Measurements from ENCODE around the gene HERC6. TPM values are rescaled to one million over a fixed set of nuclear protein-coding genes. Genes with fewer than 3 reads are reported as not detected.

The HERC6 gene
- total and polyA plus RNA-seq, 9 of the 15 experiments (the other 6 are each of a cell fraction or from before 2014, with no cell fraction given) = 0.01 to 0.68 (median 0.15) TPM

DNA sequence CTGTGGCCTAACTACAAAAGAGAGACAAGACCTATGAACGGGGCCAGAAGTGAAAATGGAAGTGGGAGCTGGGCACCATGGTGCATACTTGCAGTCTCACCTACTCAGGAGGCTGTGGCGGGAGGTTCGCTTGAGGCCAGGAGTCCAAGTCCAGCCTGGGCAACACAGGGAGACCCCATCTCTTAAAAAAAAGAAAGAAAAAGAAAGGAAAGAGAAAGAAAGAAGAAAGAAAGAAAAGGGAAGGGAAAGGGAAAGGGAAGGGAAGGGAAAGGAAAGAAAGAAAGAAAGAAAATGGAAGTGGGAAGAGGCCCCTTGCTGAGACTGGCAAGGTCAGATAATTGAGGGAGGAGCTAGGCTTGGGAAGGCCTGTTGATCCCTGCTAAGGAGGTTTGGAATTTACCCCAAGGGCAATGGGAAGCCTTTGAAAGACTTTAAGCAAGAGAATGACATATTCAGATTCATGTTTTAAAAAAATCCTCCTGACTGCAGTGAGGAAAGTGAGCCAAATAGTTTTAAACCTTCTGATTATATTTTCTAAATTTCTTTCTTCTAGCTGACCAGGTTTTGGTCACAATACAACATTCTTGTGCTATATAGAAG, 60.6 kb downstream of the HERC6 start (continued):
- TF ChIP-seq HNRNPLL (IDR thresholded peaks at IDR 0.05; ENCODE audit: low read depth, low read length, poor library complexity, severe bottlenecking) = no peak
- no peak for TF ChIP-seq EGR1 (conservative IDR thresholded peaks at IDR 0.05)
- TF ChIP-seq NR2F6 (CRISPR knock-in tag; IDR thresholded peaks at IDR 0.05) = no peak
- no peak for TF ChIP-seq EP300 (IDR thresholded peaks at IDR 0.05; ENCODE audit: low read length)
- TF ChIP-seq NCOA1 (IDR thresholded peaks at IDR 0.05; ENCODE audit: low read depth) = no peak
- TF ChIP-seq SAFB2 (IDR thresholded peaks at IDR 0.05; ENCODE audit: borderline replicate concordance, low read depth, low read length, severe bottlenecking) = no peak
- no peak for TF ChIP-seq PCBP2 (IDR thresholded peaks at IDR 0.05; ENCODE audit: low read depth, low read length, poor library complexity, severe bottlenecking)
- TF ChIP-seq TBL1XR1 (IDR thresholded peaks at IDR 0.05; ENCODE audit: low read length in 2 of 2) = no peak
- TF ChIP-seq, protein P1, sequence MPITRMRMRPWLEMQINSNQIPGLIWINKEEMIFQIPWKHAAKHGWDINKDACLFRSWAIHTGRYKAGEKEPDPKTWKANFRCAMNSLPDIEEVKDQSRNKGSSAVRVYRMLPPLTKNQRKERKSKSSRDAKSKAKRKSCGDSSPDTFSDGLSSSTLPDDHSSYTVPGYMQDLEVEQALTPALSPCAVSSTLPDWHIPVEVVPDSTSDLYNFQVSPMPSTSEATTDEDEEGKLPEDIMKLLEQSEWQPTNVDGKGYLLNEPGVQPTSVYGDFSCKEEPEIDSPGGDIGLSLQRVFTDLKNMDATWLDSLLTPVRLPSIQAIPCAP (CRISPR knock-in tag; IDR thresholded peaks at IDR 0.05; ENCODE audit: borderline replicate concordance) = no peak
- no peak for TF ChIP-seq SNRNP70 (optimal IDR thresholded peaks at IDR 0.05; ENCODE audit: low read depth, low read length)
- no peak for TF ChIP-seq ZNF586 (CRISPR knock-in tag; conservative IDR thresholded peaks at IDR 0.05)

DNA sequence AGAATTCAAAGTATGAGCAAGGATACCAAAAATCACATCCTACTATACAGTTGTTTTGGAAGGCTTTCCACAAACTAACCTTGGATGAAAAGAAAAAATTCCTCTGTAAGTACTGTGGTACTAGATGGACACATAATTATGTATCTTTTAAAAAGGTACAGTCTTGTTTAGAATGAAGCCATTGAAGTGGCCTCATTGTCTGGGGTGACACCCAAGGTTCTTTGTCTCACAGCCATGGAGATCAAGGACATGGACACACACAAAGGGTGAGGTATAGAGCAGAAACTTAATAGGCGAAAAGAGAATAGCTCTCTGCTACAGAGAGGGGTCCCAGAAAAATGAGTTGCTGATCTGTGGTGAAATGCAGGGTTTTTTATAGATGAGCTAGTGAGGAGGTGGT, 61.5 kb downstream of the HERC6 start:
- no peaks in the 10 kb centered on the region for H3K79me2 ChIP-seq (ENCODE audit: control insufficient read depth, insufficient read depth, low read length)
- 0% methylated on average over 1 of the region's 1 CpG for WGBS (ENCODE audit: insufficient coverage, low coverage, missing lambda C conversion rate)
- intact Hi-C loops (cut with micrococcal nuclease) = no loop called here
- FAIRE-seq = no peak
- ChIA-PET POLR2A (interaction anchor here (0.6 kb wide), 1 partner anchor 33 kb away, joined by 3 read pairs; no protein-coding TSS in a partner anchor), CTCF (ENCODE audit: low intra/inter-chr PET ratio) (no interaction called here)
- no peaks in the 10 kb centered on the region for H3K36me3 ChIP-seq (ENCODE audit: control insufficient read depth, insufficient read depth, low read length)
- in situ Hi-C loops (cut with MboI) = no loop called here
- no peaks in the 10 kb centered on the region for H4K20me1 ChIP-seq (replicated peaks; ENCODE audit: control insufficient read depth, insufficient read depth, low read length)
- ATAC-seq = no peak
- no TSS peak for BruUV-seq (replicated peaks)
- H2AFZ ChIP-seq (ENCODE audit: low read depth, low read length) = no peak overlapping the region
- no peaks in the 10 kb centered on the region for H3K9me3 ChIP-seq (replicated peaks; ENCODE audit: control insufficient read depth, insufficient read depth, low read depth, low read length)
- no peaks in the 10 kb centered on the region for H3K9me1 ChIP-seq (ENCODE audit: control insufficient read depth, insufficient read depth, low read length)
- H3K27me3 ChIP-seq (ENCODE audit: control insufficient read depth in 2 of 2, insufficient read depth in 2 of 2, low read length in 2 of 2) = no peaks in the 10 kb centered on the region
- H3K27ac ChIP-seq (ENCODE audit: extremely low read depth, low read depth, low read length) = no peak overlapping the region
- no peak overlapping the region for H3K4me3 ChIP-seq
- H3K9ac ChIP-seq (ENCODE audit: insufficient read depth in 1 of 2, low read depth in 2 of 2, low read length in 2 of 2) = no peak overlapping the region
- DNase-seq (ENCODE audit: extremely low read depth in 1 of 4, low spot score in 3 of 4) = no peak
- no peaks in the 10 kb centered on the region for H3K4me1 ChIP-seq (replicated peaks in 1 of 2; ENCODE audit: control insufficient read depth in 2 of 2, insufficient read depth in 2 of 2, low read length in 2 of 2)
- no peak overlapping the region for H3K4me2 ChIP-seq (ENCODE audit: insufficient read depth, low read length)
- TF ChIP-seq SIRT6 (IDR thresholded peaks at IDR 0.05; ENCODE audit: low read depth, low read length) = no peak
- TF ChIP-seq, protein P2, sequence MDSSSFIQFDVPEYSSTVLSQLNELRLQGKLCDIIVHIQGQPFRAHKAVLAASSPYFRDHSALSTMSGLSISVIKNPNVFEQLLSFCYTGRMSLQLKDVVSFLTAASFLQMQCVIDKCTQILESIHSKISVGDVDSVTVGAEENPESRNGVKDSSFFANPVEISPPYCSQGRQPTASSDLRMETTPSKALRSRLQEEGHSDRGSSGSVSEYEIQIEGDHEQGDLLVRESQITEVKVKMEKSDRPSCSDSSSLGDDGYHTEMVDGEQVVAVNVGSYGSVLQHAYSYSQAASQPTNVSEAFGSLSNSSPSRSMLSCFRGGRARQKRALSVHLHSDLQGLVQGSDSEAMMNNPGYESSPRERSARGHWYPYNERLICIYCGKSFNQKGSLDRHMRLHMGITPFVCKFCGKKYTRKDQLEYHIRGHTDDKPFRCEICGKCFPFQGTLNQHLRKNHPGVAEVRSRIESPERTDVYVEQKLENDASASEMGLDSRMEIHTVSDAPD (CRISPR knock-in tag; IDR thresholded peaks at IDR 0.05) = no peak
- TF ChIP-seq SMC3 (conservative IDR thresholded peaks at IDR 0.05; ENCODE audit: insufficient read depth, low read depth, low read length) = no peak
- TF ChIP-seq ZNF696 (CRISPR knock-in tag; conservative IDR thresholded peaks at IDR 0.05) = no peak
- TF ChIP-seq MEF2A (IDR thresholded peaks at IDR 0.05; ENCODE audit: control insufficient read depth, low read depth, low read length) = no peak
- no peak for TF ChIP-seq TBP (optimal IDR thresholded peaks at IDR 0.05; ENCODE audit: low read depth, low read length)
- TF ChIP-seq, protein P3, sequence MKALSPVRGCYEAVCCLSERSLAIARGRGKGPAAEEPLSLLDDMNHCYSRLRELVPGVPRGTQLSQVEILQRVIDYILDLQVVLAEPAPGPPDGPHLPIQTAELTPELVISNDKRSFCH (CRISPR knock-in tag; IDR thresholded peaks at IDR 0.05) = no peak
- TF ChIP-seq, protein P3 (tag; IDR thresholded peaks at IDR 0.05) = no peak
- TF ChIP-seq NFRKB (IDR thresholded peaks at IDR 0.05; ENCODE audit: low read depth) = no peak
